Parathyroid adenoma (tissue), 2 donors: Measurements from ENCODE around the gene FMNL2.

Source experiments
- H2AFZ ChIP-seq: fragments of 300-600 bp; sonication (generic); one replicate; pipeline ENCODE4 v1.7.0; 2017; ENCODE audit warnings: antibody characterized with exemption, mild to moderate bottlenecking
- H3K27ac ChIP-seq: fragments of 300-600 bp; sonication (generic); one replicate; pipeline ENCODE4 v1.7.0; 2017
- H3K27me3 ChIP-seq: fragments of 300-600 bp; sonication (generic); one replicate; pipeline ENCODE4 v1.7.0; 2017; ENCODE audit warnings: low read length; ENCODE audit not compliant: control insufficient read depth, insufficient read depth
- H3K36me3 ChIP-seq: fragments of 300-600 bp; sonication (generic); one replicate; pipeline ENCODE4 v1.7.0; 2017; ENCODE audit warnings: low read length; ENCODE audit not compliant: control insufficient read depth, insufficient read depth
- H3K4me1 ChIP-seq: fragments of 300-600 bp; sonication (generic); one replicate; pipeline ENCODE4 v1.7.0; 2017; ENCODE audit warnings: control low read depth
- H3K4me2 ChIP-seq: fragments of 300-600 bp; sonication (generic); one replicate; pipeline ENCODE4 v1.7.0; 2017; ENCODE audit warnings: low read length
- H3K4me3 ChIP-seq: fragments of 300-600 bp; sonication (generic); one replicate; pipeline ENCODE4 v1.7.0; 2017; ENCODE audit warnings: low read depth, low read length
- H3K79me2 ChIP-seq: fragments of 300-600 bp; sonication (generic); one replicate; pipeline ENCODE4 v1.7.0; 2017; ENCODE audit warnings: control low read depth
- H3K9ac ChIP-seq: fragments of 300-600 bp; sonication (generic); one replicate; pipeline ENCODE4 v1.7.0; 2017; ENCODE audit warnings: mild to moderate bottlenecking
- H3K9me3 ChIP-seq: fragments of 300-600 bp; sonication (generic); one replicate; pipeline ENCODE4 v1.7.0; 2017; ENCODE audit warnings: low read length; ENCODE audit not compliant: control insufficient read depth
- CTCF ChIP-seq: fragments of 300-600 bp; sonication (generic); IDR thresholded peaks from one replicate; pipeline ENCODE4 v1.7.0; 2017; ENCODE audit warnings: antibody characterized with exemption, mild to moderate bottlenecking
- donor health status: primary hyperparathyroidism.

Gene FMNL2

DNA sequence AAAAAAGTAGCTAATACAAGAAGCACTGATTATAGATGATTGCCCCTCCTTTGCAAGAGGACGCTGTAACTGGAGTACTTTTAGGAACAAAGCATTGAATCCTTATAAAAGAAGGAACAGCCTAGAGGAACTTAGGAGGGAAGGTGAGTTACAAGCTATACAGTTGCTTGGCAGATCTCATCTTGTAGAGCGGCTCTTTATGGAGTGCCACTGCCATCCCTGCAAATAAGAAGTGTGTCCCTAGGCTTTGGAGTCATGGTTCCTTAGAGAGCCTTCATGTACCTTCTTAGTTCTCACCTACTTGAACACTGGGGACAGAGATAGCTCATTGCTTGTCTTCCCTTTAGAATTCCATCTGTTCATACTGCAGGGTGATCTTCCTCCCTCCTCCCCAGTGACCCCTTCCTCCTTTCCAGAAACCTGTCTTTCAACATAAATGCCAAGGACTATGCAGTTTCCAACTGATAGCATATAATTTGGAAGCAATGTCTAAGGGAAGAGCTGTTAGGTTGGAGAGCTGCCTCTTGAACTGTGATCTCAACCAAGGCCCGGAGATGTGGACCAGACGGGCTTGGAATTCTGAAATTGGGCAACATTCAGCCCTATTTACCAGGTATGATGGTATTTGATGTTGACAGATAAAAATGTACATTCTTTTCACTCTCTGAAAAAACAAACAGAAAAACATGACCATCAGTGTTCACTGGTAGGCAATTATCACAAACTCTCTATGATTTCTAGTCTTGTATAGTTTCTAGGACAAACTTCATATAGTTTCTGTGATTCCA is 7.5 kb downstream of the FMNL2 start:
- H3K79me2 ChIP-seq: peaks cover 5% of the 10 kb centered on the region
- no peak overlapping the region for H3K9ac ChIP-seq
- TF ChIP-seq CTCF: no peak
- no peaks in the 10 kb centered on the region for H3K27me3 ChIP-seq
- H3K4me3 ChIP-seq: no peak overlapping the region
- H2AFZ ChIP-seq: no peak overlapping the region
- H3K9me3 ChIP-seq: no peaks in the 10 kb centered on the region
- peaks cover 3% of the 10 kb centered on the region for H3K4me1 ChIP-seq
- no peaks in the 10 kb centered on the region for H3K36me3 ChIP-seq
- no peak overlapping the region for H3K4me2 ChIP-seq
- no peak overlapping the region for H3K27ac ChIP-seq

- Histone ChIP-seq H3K79me2 (peaks cover 5% of the 10 kb centered on the region), H3K9me3 (no peaks in the 10 kb centered on the region), H3K9ac (no peak overlapping the region), H3K4me3 (no peak overlapping the region), H2AFZ (no peak overlapping the region), H3K4me1 (peaks cover 3% of the 10 kb centered on the region), H3K27me3 (no peaks in the 10 kb centered on the region), H3K36me3 (no peaks in the 10 kb centered on the region), H3K27ac (no peak overlapping the region), H3K4me2 (no peak overlapping the region)
- no peak for TF ChIP-seq CTCF
Measured at GRCh38 chr2:152343426-152343825, 8.5 kb downstream of the FMNL2 start.

DNA sequence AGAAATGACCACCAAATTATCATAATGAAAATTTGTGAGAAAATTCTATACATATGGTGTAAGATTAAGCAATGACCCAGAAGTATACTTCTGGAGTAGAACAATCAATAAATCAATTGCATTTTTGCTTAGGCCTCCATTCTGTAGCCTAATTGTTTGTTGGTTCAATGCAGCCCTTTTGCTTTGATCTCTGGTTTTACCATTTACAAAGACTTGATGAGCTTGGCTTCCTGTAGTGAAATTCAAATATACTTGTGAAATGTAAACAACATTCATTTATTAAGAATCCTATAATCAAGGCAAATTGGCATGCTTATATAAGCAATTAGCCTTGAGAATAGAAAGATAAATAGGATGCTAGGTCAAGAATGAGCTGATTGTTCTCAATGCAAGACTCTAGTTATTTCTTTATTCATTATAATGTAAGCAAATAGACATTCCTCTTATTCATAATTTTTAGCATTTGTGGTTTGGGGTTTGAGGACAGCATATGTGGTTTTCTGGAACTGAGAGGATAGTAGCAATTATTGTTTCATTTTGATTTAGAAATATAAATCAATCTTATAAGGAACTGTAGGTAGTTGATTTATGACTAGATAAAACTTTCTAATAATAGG is 9.7 kb downstream of the FMNL2 start:
- TF ChIP-seq CTCF: no peak

DNA sequence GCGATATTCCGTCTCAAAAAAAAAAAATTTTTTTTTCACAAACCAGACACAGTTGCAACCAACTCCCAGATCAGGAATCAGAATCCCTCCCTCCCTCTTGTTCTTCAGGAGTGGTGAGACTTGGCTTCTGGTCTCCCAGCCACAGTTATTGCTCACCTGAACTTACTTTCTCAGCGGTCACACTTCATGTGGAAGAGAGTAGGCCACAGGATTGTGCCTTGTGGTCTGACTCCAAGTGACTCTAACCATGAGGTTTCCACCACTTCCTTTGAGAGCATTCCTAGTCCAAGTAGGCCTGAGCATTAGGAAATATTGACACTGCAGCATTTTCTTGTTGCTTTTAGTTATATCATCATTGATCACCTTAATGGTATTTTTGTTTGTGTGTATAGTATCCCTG is 12.1 kb downstream of the FMNL2 start:
- no peak overlapping the region for H3K4me2 ChIP-seq
- H3K27ac ChIP-seq: no peak overlapping the region
- H3K79me2 ChIP-seq: peaks cover 5% of the 10 kb centered on the region
- no peak for TF ChIP-seq CTCF
- H3K9me3 ChIP-seq: no peaks in the 10 kb centered on the region
- no peak overlapping the region for H2AFZ ChIP-seq
- H3K4me3 ChIP-seq: no peak overlapping the region
- H3K4me1 ChIP-seq: no peaks in the 10 kb centered on the region
- no peak overlapping the region for H3K9ac ChIP-seq
- H3K36me3 ChIP-seq: no peaks in the 10 kb centered on the region
- H3K27me3 ChIP-seq: no peaks in the 10 kb centered on the region

More for the DNA sequence above, 9.7 kb downstream of the FMNL2 start:
- H3K9ac ChIP-seq: no peak overlapping the region
- no peak overlapping the region for H3K4me3 ChIP-seq
- peaks cover 5% of the 10 kb centered on the region for H3K79me2 ChIP-seq
- no peak overlapping the region for H3K27ac ChIP-seq
- no peaks in the 10 kb centered on the region for H3K9me3 ChIP-seq
- no peaks in the 10 kb centered on the region for H3K36me3 ChIP-seq
- H3K4me2 ChIP-seq: no peak overlapping the region
- H3K27me3 ChIP-seq: no peaks in the 10 kb centered on the region
- H2AFZ ChIP-seq: no peak overlapping the region
- H3K4me1 ChIP-seq: peaks cover 3% of the 10 kb centered on the region
